ENCODE results near the gene AKT1. TPM values are rescaled to one million over a fixed set of nuclear protein-coding genes. Genes with fewer than 3 reads are reported as not detected.
"Not testable (repeated sequence)": the region's sequence is repeated elsewhere in the genome, so short reads cannot be mapped to it uniquely, and the experiment has no call there.

Gene AKT1
- 292 TPM for polyA plus RNA-seq (2013, experiment 1 of 2; ENCODE audit: insufficient read length)
- 190 TPM for polyA plus RNA-seq (2013, experiment 2 of 2; ENCODE audit: insufficient read length)

DNA sequence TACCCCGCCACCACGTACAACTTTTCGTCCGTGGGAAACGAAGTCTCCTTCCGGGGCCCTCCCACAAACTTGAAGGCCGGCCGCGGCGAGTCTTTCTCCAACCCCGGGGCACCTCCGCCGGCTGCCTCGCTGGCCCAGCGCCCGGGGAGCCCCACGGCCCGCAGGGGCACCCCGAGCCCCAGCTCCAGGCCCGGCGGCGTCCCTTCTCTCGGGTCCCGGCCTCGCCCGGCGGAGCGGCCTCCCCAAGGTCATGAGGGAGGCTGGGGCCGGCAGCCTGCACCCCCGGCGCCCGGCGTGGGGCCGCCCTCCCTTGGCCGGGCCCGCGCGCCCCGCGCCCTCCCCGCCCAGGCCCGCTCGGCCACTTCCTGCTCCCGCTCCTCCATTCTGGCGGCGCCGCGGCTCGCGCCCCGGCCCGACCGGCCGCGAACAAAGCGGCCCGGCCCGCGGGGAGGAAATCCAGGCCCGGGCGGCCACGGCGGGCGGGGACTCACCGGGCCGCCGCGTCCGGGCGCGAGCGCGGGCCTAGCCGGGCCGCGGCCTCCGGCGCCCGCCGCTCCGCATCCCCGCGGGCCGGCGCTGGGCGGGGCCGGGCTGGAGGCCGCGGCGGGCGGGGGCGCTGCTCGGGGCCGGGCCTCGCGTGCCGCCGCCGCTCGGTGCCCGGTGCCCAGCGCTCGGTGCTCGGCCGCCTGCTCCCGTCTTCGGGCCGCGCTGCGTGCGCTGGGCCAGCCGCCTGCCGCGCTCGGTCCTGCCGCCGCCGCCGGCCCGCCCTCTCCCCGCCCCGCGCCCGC is at the start of gene AKT1:
Gene AKT1 (minus strand): TSS at position 756 of the 788 bp plus-strand sequence. CDS start 3,105 bp downstream, outside the sequence.
- no peak for DNase-seq

DNA sequence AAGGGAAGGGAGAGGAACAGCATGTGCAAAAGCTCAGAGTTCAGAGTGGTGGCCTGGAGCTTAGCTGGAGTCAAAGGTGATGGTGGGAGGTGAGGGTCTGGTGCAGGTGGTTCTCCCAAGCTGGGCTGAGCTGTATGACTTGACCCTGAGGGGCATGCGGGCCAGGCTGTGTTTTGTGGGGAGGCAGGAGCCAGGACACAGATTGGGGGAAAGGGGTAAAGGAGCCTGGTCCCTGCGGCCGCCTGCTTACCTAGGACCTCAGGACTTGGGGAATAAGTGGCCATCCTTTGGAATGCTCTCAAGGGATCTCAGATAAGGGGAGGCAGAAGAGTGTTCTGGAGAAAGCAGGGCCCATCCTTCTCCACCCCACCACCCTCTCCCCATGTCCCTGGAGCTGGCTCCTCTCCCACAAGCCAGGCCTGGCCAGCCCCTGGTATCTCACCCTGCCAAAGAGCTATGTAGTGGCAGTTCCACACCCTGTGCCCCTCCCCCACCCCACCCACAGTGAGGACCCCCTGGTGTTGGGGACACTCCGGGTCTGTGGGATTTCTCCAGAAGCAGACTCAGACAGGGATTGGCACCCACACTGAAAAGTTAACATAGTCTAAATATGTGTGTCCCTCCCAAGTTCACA is 49.6 kb upstream of the AKT1 start:
- no peak for DNase-seq

DNA sequence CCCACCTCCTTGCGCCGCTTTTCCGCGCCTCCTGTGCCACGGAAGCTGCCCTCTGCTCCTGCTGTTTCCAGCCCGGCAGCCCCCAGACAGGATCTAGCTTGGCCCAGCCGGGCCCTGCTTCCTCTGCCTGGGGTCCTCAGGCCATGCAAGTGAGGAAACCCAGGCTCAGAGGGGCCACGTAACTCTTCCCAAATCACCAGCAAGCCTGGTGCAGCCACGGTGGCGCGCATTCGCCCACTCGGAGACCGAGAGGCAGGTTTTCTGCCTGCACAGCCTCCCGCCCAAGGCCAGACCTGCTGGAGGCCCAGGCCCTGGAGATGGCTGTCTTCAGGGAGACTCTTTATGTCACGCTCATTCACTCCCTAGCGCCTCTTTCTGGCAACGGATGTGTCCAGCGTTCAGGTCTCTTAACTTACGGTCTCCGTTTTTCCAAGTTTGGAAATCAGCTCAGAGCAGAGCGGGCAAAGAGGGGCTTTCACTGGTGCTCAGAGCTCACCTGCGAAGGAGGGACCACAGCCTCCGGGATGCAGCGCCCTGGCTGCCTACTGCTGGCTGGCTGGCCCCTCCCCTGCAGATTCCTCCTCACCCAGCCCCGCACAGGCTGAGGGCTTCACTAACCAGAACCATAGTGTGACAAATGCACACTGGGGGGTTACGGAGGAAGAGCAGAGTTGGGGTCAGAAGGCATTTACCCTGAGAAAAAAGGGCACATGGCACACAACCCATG is 48.9 kb upstream of the AKT1 start:
- no peak for DNase-seq

DNA sequence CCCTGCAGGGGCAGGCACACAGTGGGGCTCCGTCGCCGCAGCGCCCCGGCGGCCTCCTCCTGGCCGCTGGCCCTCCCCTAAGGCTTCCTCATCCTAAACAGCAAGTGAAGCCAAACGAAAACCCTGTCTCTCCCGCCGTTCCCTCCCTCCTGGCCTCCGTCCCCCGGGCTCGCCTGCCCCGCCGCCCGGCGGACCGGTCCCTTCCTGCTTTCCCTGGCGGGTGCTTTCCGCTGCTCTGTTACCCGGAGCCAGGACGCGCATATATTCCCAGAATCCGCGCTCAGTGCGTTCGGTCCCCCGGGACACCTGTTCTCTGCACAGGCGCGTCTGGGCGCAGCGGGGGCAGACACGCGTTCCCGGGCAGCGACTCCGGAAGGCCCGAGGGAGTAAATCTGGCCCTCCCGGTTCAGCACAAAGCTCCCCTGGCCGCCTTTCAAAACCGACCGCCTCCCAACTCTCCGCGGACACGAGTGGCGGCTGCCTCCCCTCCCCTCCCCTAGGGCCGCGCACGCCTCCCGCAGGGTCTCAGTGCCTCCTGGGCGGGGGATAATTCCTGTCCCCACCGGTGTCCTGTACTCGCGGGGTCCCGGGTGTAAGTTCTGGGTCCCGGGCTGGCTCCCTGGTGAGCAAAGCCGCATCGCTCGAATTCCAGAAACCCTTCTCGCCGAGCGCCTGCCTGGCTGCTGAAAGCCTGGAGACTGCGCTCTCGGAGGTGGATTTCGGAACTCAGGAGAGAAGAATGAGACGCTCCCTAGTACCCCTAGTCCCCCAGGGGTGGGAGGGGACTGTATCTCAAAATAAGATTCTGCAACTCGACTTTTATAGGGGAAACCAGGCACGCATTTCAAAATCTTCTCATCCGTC is 48.1 kb upstream of the AKT1 start:
- DNase-seq: peak; percentile 23

DNA sequence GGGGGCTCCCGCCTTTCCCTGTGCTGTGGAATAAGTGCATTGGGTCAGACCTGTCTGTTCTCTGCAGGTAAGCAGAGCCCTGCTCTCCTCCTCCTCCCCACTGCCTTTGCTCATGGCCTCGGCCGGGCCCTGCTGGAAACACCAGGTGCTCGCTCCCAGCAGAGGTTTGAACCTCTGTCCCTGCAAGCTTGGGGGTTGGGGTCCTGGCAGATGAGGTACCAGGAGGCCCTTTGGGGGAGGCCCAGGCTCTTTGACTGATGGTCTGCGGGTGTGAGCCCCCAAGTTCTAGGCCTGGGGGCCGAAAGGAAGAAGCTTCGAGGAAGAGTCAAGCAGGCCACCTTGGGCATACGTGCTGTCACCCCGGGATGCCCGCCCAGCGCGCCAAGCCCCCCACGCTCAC is 47.5 kb upstream of the AKT1 start:
- no peak for DNase-seq

DNA sequence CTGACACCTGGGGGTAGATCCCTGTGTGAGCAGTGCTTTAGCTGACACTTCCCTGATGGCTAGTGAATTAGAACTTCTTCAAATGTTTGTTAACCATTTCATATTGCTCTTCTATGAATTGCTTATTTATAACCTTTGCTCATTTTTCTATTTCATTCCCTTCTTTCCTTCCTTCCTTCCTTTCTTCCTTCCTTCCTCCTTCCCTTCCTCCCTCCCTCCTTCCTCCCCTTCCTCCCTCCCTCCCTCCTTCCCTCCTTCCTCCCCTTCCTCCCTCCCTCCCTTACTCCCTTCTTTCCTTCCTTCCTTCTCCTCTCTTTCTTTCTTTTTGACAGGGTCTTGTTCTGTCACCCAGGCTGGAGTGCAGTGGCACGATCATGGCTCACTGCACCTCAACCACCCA is 46.2 kb upstream of the AKT1 start:
- DNase-seq: no peak

DNA sequence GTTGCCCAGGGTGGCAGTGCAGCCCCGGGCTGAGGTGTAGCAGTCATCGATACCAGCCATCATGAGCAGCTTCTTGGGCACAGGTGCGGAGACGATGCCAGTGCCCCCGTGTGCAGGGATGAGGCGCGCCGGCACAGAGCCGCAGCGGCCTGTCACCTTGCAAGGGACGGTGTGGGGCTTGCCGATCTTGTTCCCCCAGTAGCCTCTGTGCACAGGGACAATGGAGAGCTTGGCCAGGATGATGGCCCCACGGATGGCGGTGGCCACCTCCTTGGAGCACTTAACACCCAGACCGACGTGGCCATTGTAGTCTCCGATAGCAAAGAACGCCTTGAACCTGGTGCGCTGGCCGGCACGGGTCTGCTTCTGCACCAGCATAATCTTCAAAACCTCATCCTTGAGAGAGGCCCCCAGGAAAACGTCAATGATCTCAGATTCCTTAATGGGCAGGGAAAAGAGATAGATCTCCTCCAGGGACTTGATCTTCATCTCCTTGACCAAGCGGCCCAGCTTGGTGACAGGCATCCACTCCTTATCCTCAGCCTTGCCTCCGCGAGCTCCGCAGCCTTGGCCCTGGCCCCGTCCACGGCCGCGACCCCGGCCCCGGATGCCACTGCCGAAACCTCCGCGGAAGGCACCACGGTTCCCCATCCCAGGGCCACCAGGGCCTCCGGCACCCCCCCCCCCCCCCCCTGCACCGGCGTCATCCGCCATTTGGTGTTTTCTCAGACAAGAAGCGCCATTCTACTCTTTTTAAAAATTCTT is 40.8 kb upstream of the AKT1 start:
- DNase-seq: not testable (repeated sequence)

DNA sequence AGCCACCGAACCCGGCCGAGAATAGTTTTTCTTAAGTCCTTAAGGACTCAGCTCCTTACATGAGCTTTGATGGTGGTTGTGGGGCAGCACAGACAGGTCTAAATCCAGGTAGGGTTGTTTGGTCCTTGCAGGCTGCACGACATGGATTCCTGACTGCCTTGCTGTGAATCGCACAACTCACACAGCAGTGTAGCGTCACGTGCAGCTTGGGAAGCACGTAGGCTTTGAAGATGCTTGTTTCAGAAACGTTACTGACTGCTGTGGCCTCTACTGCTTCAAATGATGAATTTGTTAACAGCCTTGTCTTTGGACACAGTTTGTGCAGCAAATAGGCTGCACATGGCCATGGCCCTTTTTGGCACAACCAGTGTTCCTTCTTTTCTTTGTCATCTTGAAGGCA is 35.2 kb upstream of the AKT1 start:
- no peak for DNase-seq

DNA sequence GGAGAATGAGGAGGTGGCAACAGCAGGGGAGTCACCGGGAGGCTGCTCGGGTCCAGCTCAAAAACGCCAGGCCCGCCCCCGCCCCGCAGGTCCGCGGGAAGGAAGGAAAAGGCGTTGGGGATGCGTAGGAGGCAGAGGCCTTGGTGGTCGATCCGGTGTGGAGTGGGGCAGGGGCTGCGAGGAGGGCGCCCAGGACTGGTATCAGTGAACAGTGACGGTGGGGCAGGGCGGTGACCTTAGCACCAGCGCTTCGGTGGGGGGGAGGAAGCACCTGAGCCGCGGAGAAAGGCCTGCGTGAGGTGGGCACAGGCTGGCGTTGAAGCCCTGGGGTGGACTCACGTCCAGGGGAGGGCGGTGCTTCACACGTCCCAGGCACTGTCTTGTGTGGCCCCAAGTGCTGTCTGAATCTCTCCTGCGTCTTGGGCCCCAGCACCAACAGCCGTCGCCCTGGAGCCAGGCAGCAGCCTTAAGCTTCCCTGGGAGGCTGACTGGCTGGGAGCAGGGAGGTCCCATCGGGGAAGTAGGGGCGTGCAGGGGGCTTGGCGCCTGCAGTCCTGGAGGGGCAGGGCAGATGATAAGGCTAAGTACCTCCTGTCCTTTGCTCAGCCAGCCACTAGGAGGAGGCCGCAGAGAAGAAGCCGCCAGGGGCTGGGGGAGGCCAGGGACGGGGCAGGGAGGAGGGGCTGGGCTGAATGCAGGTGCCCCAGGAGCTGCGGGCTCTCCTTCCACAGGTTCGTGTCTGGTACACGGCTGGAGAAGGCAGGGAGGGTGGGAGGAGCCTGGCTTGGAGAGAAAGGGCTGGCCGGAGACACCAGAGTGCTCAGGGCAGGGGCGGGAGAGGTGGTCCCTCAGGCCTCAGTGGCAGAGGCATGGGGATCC is 31.9 kb upstream of the AKT1 start:
- DNase-seq: peak; percentile 50

DNA sequence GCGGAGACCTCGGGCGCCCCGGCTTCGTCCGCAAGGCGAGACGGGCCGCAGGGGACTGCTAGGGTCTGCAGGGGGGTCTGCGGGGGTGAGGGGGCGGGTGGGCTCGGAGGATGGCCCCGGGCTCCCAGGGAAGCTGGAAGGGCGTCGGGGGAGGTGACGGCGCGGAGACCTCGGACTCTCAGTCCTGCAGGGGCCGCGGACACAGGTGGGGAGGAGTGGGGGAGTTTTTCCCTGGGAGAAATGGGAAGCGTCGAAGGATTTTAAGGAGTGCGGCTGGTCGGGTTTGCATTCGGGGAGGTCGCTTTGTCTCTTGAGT is 31.3 kb upstream of the AKT1 start:
- DNase-seq: no peak

DNA sequence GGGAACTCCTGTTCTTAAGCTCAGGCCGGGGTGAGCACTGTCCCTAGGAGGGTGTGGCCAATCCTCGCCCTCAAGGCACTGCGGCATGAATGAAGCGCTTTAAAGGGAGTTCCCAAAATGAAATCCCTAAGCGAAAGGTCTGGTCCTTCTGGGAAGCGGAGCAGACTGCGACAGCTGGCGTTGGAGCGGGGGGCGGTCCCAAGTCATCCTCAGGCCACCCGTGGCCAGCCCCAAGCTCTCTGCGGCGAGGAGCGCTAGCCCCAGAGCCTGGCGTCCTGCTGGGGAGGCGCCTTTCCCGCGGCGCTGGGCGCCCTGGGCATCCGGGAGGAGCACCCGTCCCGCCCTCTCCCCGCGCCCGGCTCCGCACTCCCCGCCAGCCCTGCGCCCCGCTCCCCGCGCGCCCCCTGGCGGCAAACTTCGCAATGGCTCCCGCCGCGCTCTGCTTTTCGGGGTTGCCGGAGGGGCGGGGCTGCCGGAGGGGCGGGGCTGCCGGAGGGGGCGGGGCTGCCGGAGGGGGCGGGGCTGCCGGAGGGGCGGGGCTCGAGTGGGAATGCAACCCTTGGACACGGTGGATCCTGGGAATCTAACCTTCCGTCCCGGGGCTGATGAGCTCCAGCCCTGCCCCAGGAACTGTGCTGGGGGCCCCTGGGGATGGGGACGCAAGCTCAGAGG is 30.8 kb upstream of the AKT1 start:
- peak; percentile 76 for DNase-seq

DNA sequence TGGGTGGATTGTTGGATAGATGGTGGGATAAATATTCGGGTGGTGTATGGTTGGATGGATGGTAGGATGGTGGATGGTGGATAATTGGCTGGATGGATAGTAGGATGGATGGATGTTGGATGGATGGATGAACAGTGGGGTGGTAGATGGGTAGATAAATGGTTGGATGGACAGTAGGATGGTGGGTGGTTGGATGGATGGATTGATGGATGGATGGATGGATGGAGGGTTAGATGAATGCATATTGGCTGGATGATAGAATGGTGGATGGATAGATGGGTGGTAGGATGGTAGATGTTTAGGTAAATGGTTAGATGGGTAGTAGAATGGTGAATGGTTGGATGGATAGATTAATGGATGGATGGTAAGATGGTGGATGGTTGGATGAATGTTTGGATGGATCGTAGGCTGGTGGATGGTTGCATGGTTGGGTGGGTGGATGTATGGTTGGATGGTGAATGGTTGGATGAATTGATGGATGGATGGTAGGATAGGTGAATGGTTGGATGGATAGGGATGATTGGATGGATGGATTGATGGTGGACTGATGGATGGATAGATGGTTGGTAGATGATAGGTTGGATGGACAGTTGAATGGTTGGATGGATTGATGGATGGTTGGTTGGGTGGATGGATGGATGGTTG is 28.9 kb upstream of the AKT1 start:
- DNase-seq: no peak

DNA sequence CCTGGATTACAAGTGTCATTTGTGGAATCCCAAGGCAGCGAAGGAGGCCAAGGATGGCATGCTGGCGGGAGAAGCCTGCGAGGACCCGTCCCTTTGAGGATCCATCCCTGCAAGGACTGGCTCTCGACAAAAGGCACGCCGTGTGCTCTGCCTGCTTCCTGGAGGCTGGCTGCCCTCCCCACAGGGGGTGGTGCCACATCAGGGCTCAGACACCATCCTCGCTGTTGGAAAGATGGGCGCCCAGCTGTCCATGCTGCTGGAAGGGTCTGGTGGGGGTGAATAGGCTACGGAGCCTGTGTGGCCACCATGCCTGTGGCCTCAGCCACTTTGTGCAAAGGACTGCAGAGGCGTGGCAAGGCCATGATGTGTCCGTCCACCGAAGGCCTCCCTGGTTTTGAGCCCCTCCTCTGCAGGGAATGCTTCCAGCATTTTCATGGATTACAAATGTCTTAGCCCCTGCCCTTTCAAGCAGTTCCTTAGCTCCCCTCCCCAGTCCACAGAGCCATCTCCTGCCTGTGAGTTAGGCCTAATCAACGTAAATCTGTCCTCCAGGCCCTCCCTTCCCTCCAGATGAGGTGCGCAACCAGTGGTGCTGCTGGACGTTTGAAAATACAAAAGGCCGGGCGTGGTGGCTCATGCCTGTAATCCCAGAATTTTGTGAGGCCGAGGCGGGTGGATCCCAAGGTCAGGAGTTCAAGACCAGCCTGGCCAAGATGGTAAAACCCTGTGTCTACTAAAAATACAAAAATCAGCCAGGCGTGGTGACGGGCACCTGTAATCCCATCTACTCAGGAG is 27.5 kb upstream of the AKT1 start:
- DNase-seq: no peak

DNA sequence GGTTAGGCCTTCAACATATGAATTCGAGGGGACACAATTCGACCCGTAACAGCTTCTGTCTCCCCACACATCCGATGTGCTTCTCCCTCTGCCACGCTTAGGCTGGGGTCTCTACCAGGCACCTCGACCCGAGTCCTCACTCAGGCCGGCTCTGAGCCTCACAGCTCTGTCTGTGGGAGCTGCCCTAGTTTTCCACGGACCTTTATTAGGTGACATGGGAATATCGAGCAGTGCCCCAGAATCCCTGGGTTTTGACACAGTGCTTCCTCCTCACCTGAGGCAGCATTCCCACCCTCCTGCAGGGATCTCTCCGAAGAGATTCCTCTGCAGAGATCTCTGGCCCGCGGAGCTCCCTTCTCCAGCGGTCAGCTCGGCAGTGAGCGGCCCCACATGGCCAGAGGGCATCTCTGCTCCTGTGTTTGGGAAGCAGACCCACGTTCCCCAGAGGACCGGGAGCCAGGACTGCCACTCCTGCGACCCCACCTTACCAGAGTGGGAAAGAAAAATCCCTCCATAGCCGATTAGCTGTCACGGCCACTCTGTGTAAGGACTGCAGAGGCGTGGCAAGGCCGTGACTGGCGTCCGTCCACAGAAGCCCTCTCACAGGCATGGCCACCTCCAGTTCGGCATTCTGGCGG is 26.5 kb upstream of the AKT1 start:
- DNase-seq: no peak

DNA sequence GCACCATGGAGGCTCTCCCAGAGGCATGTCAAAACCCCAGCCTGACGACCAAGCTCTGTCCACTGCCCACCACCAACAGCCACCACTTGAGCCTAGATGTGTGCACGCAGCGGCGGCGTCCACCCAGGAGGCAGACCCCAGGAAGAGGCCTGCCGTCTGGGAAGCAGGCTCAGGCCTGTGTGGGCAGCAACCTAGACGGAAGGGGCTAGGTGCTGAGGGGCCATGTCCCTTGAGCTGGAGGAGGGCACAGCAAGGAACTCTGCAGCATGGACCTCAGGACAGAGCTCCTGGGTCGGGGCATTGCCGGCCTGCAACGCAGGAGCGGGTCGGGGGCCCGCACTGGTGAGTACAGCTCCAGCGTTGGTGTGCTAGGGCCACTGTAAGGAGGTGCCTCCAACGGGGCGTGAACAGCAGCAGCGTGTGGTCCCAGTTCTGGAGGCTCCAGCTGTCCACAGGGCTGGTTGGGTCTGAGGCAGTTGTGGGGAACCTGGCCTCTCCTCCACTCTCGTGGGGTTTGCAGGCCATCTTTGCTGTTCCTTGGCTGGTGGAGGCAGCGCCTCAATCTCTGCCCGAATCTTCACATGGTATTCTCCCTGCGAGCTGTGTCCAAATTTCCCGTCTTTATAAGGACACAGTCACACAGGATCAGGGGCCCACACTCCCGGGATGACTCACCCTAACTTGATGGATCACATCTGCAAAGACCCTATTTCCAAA is 25.8 kb upstream of the AKT1 start:
- DNase-seq: no peak

DNA sequence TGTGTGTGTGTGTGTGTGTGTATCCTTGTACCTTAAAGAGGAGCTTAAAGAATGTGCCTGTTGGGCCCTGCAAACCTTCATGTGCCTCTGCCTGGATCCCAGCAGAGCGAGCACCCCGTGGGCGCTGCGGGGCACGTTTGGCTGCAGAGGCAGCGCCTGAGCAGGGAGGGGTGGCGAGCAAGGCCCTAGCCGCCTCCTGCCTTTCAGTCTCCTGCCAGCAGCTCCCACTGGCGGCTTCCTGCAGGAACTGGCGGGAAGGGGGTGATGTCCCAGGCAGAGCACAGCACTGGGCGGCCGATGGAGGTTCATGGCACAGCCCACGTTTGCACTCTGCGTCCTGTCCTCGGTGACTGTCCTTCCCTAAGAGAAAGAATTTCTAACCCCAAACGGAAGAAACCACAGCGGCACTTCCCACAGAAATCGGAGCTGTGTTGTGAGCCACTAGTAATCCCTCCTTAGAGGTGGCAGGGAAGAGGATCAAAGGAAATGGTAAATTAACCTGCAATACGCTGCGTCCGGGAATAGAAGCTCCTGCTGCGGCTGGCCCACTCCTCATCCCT is 25.2 kb upstream of the AKT1 start:
- peak; percentile 77 for DNase-seq

DNA sequence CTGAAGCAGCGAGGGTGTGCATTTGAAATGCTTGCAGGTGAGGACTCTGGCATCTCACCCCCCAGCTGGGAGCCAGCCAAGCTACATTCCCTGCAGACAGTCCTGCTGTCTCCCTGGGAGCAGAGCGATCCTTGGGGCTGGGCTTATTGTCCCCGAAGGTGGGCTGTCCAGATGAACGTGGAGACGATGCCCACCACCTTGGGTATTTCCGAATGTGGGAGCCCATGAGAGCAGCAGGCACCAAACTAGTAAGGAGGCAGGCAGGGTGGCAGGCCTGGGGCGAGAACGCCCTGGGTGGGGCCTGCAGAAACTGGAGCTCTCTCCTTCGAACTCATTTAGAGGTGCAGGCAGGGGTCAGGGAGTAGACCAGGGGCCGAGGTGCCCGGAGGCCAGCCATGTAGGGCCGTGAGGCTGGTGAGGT is 23.8 kb upstream of the AKT1 start:
- no peak for DNase-seq

All from fibroblast of skin of back (primary cell).